Sigmoid colon (tissue), 7 donors: ENCODE results near the gene LINGO3. TPM values are rescaled to one million over a fixed set of nuclear protein-coding genes. Genes with fewer than 3 reads are reported as not detected.

Source experiments
- DNase-seq: peaks from one replicate; pipeline ENCODE4 v3.0.0-alpha.2; 2019
- H3K27ac ChIP-seq, 4 donors: fragments of 200-600 bp; sonication (generic); one replicate each; pipeline ENCODE4 v1.5.1; 2016 to 2019; ENCODE audit warnings: mild to moderate bottlenecking in 1 of 4
- H3K27me3 ChIP-seq, 3 donors: fragments of 200-600 bp; sonication (generic); one replicate each; pipeline ENCODE4 v1.5.1; 2019; ENCODE audit warnings: mild to moderate bottlenecking in 1 of 3
- H3K36me3 ChIP-seq, 4 donors: fragments of 200-600 bp; sonication (generic); one replicate each; pipeline ENCODE4 v1.5.1; 2016 to 2019
- H3K4me1 ChIP-seq, 4 donors: fragments of 200-600 bp; sonication (generic); one replicate each; pipeline ENCODE4 v1.5.1; 2017 to 2019
- H3K4me3 ChIP-seq, 4 donors: fragments of 200-600 bp; sonication (generic); one replicate each; pipeline ENCODE4 v1.5.1; 2017 to 2019; ENCODE audit warnings: mild to moderate bottlenecking in 2 of 4, moderate library complexity in 1 of 4
- H3K9me3 ChIP-seq, 4 donors: fragments of 200-600 bp in 3 of 4; sonication (generic) in 3 of 4; one replicate each; pipeline versions ENCODE4 v1.5.1 to v1.6.1; 2013 to 2019
- CTCF ChIP-seq, 4 experiments: fragments of 450-650 bp in 3 of 4; fragments of 200-600 bp in 1 of 4; IDR thresholded peaks; one replicate each; pipeline ENCODE4 v1.5.1; 2016 to 2019; ENCODE audit warnings: antibody characterized with exemption in 4 of 4, mild to moderate bottlenecking in 3 of 4, moderate library complexity in 2 of 4
- EP300 ChIP-seq, 4 donors: sonication (generic); formaldehyde crosslinking; IDR thresholded peaks; one replicate each; pipeline ENCODE4 v1.6.1; 2017; ENCODE audit warnings: antibody characterized with exemption in 4 of 4
- POLR2A ChIP-seq, 2 donors: fragments of 450-650 bp; IDR thresholded peaks; one replicate each; pipeline ENCODE4 v1.6.1; 2016; ENCODE audit warnings: antibody characterized with exemption in 2 of 2, mild to moderate bottlenecking in 2 of 2, moderate library complexity in 2 of 2
- POLR2AphosphoS5 ChIP-seq, 4 donors: sonication (generic); formaldehyde crosslinking; IDR thresholded peaks; one replicate each; pipeline ENCODE4 v1.6.1; 2017; ENCODE audit warnings: antibody characterized with exemption in 4 of 4
- WGBS, 2 donors: extraction: QIAGEN DNeasy Blood & Tissue Kit; methylation state at CpG; one replicate each; pipeline ENCODE4 v1.1.7; 2013; 5-methylcytosine and 5-hydroxymethylcytosine counted together
- intact Hi-C: fragments of 100-400 bp; cut with DNase I; formaldehyde crosslinking; loops from one replicate; pipeline ENCODE4 v1.15.1; 2023
- polyA plus RNA-seq, 3 donors: library from polyadenylated mRNA; stranded (reverse); fragments of 200-250 nt; gene quantifications; one replicate each; pipeline ENCODE4 v1.2.3, GENCODE V29; 2013
- total RNA-seq, 4 donors: library from RNA; depleted of rRNA; stranded (reverse); fragments of >200 nt; gene quantifications; one replicate each; pipeline ENCODE4 v1.1.0, GENCODE V29; 2016
- donor health status: healthy with polysubstance abuse.
- donor health status: Bipolar disorder and iron deficiency.
- donor health status: healthy.

Gene LINGO3
- total and polyA plus RNA-seq, 7 donors, result 0.14 to 0.70 TPM; not detected in 5

GRCh38 chr19:2339644-2340310 lies 31.8 kb upstream of the LINGO3 start:
- H3K27me3 ChIP-seq, result no peaks in the 10 kb centered on the region
- no peak overlapping the region for H3K4me3 ChIP-seq
- no peaks in the 10 kb centered on the region for H3K9me3 ChIP-seq
- H3K27ac ChIP-seq, result no peak overlapping the region
- no peak for DNase-seq
- H3K36me3 ChIP-seq, result peaks cover 0 to 54% (median 15%) of the 10 kb centered on the region in 4 donors
- TF ChIP-seq EP300 (IDR thresholded peaks at IDR 0.05) (no peak), POLR2AphosphoS5 (IDR thresholded peaks at IDR 0.05) (no peak), CTCF (IDR thresholded peaks at IDR 0.05) (no peak), POLR2A (IDR thresholded peaks at IDR 0.05) (no peak)
- 93 to 95% methylated on average over 52 of the region's 52 CpGs for WGBS, 2 donors
- intact Hi-C loops, result no loop called here
- H3K4me1 ChIP-seq, result no peaks in the 10 kb centered on the region

GRCh38 chr19:2338751-2339643 lies 31.0 kb upstream of the LINGO3 start:
- Histone ChIP-seq H3K4me1 (peaks cover 0 to 2% (median 0%) of the 10 kb centered on the region in 4 donors), H3K27ac (no peak overlapping the region), H3K4me3 (no peak overlapping the region), H3K27me3 (no peaks in the 10 kb centered on the region), H3K9me3 (no peaks in the 10 kb centered on the region), H3K36me3 (peaks cover 0 to 48% (median 13%) of the 10 kb centered on the region in 4 donors)
- no peak for DNase-seq
- 84 to 91% methylated on average over 54 of the region's 54 CpGs for WGBS, 2 donors
- intact Hi-C loops, result no loop called here
- TF ChIP-seq POLR2A (IDR thresholded peaks at IDR 0.05) (no peak), POLR2AphosphoS5 (IDR thresholded peaks at IDR 0.05) (no peak), EP300 (IDR thresholded peaks at IDR 0.05) (no peak), CTCF (IDR thresholded peaks at IDR 0.05) (no peak)

- H3K36me3 ChIP-seq, result peaks cover 0 to 44% (median 13%) of the 10 kb centered on the region in 4 donors
- no peak for DNase-seq
Observed at GRCh38 chr19:2338055-2338615, 30.2 kb upstream of the LINGO3 start.

GRCh38 chr19:2337329-2337707 lies 29.4 kb upstream of the LINGO3 start:
- 82 to 87% methylated on average over 19 of the region's 19 CpGs for whole genome bisulfite sequencing, 2 donors
- no peaks in the 10 kb centered on the region for H3K9me3 ChIP-seq
- H3K27ac ChIP-seq, result no peak overlapping the region
- H3K4me1 ChIP-seq, result peaks cover 0 to 15% (median 10%) of the 10 kb centered on the region in 4 donors
- no peak for DNase-seq
- H3K27me3 ChIP-seq, result no peaks in the 10 kb centered on the region
- peaks cover 0 to 37% (median 13%) of the 10 kb centered on the region in 4 donors for H3K36me3 ChIP-seq
- no peak overlapping the region for H3K4me3 ChIP-seq
- TF ChIP-seq CTCF (IDR thresholded peaks at IDR 0.05) (no peak), POLR2AphosphoS5 (IDR thresholded peaks at IDR 0.05) (no peak), EP300 (IDR thresholded peaks at IDR 0.05) (no peak), POLR2A (IDR thresholded peaks at IDR 0.05) (no peak)
- intact Hi-C loops, result no loop called here

More at GRCh38 chr19:2338055-2338615, 30.2 kb upstream of the LINGO3 start:
- TF ChIP-seq POLR2AphosphoS5 (IDR thresholded peaks at IDR 0.05) (no peak), POLR2A (IDR thresholded peaks at IDR 0.05) (no peak), CTCF (IDR thresholded peaks at IDR 0.05) (no peak), EP300 (IDR thresholded peaks at IDR 0.05) (no peak)
- intact Hi-C loops, result no loop called here
- WGBS, 2 donors, result 95 to 96% methylated on average over 21 of the region's 21 CpGs
- no peaks in the 10 kb centered on the region for H3K9me3 ChIP-seq
- H3K27me3 ChIP-seq, result no peaks in the 10 kb centered on the region
- peaks cover 0 to 10% (median 4%) of the 10 kb centered on the region in 4 donors for H3K4me1 ChIP-seq
- no peak overlapping the region for H3K27ac ChIP-seq
- no peak overlapping the region for H3K4me3 ChIP-seq
